Astrocyte (in vitro differentiated cells and primary cell): ENCODE results near the gene ANO6.

Experiments
- CTCF ChIP-seq: IDR thresholded peaks from 2 replicates; pipeline ENCODE4 v1.5.1; 2011; ENCODE audit warnings: low read depth, mild to moderate bottlenecking, inconsistent platforms, low read length, moderate library complexity; ENCODE audit not compliant: insufficient read depth
- EZH2 ChIP-seq: IDR thresholded peaks from 2 replicates; pipeline ENCODE4 v1.6.1; 2012; ENCODE audit warnings: mild to moderate bottlenecking, low read length, inconsistent platforms; ENCODE audit not compliant: insufficient read depth

GRCh38 chr12:45329238-45329637 is 113.3 kb downstream of the ANO6 start:
- no peak for TF ChIP-seq CTCF
- no peak for TF ChIP-seq EZH2
